ENCODE results near the gene RBBP7. TPM values are rescaled to one million over a fixed set of nuclear protein-coding genes. Genes with fewer than 3 reads are reported as not detected.

Gene RBBP7
- total and polyA plus RNA-seq, 2 donors (not counting 3 experiments of a cell fraction or from before 2014, with no cell fraction given) = 81.5 to 130 TPM

DNA sequence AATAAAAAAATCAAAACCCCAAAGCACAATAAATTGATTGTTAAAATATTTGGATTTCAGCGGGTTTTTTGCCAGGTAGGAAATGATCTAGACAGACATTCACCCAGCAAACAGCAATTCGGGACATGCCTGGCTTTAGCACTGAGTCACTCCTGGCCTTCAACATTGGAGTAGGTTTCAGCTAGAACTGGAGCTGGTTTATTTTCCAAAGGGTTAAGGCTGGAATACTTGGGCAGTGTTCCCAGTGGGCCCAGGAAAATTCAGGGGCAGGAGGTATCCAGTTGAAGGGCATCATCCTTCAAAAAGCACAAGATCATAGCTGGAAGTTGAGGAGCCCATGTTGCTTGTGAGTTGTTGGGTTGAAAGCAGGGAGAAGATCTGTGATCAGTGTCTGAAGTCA is 42.9 kb downstream of the RBBP7 start:
- Histone ChIP-seq H3K9me1 (replicated peaks; ENCODE audit: control insufficient read depth, extremely low read depth, insufficient read depth, low read length) (no peaks in the 10 kb centered on the region), H3K27ac (ENCODE audit: insufficient read depth, low read depth, low read length) (peak overlapping the region; percentile 74), H3K4me3 (replicated peaks in 1 of 3; ENCODE audit: insufficient read depth in 1 of 3, low read depth in 1 of 3, low read length in 3 of 3) (no peak overlapping the region), H3K4me2 (ENCODE audit: insufficient read depth, low read length) (peak overlapping the region; percentile 39), H3K79me2 (ENCODE audit: control insufficient read depth, insufficient read depth, low read length) (no peaks in the 10 kb centered on the region), H2AFZ (ENCODE audit: low read depth, low read length) (no peak overlapping the region), H3K9me3 (replicated peaks; ENCODE audit: control insufficient read depth, insufficient read depth, low read length) (no peaks in the 10 kb centered on the region), H3K9ac (replicated peaks; ENCODE audit: extremely low read depth, insufficient read depth, low read length) (peak overlapping the region; percentile 37), H3K4me1 (ENCODE audit: control insufficient read depth, extremely low read depth, insufficient read depth, low read length) (peaks cover 37% of the 10 kb centered on the region), H3K36me3 (ENCODE audit: control insufficient read depth in 2 of 2, extremely low read depth in 1 of 2, insufficient read depth in 2 of 2, low read length in 2 of 2) (no peaks in the 10 kb centered on the region), H4K20me1 (replicated peaks; ENCODE audit: control insufficient read depth, extremely low read depth, insufficient read depth, low read length) (no peaks in the 10 kb centered on the region), H3K27me3 (ENCODE audit: control insufficient read depth in 2 of 2, insufficient read depth in 2 of 2, low read length in 2 of 2) (no peaks in the 10 kb centered on the region)
- POLR2A ChIA-PET = no interaction called here
- no peak for TF ChIP-seq MYC (IDR thresholded peaks at IDR 0.05; ENCODE audit: low read depth, low read length)
- no peak for TF ChIP-seq POLR2A (IDR thresholded peaks at IDR 0.05; ENCODE audit: low read depth, low read length)
- no peak for TF ChIP-seq FOS (IDR thresholded peaks at IDR 0.05; ENCODE audit: borderline replicate concordance, insufficient read depth, low read length)
- TF ChIP-seq MAX (IDR thresholded peaks at IDR 0.05; ENCODE audit: insufficient read depth, insufficient read length) = no peak
- TF ChIP-seq GATA2 (IDR thresholded peaks at IDR 0.05; ENCODE audit: insufficient read depth, insufficient read length, low read depth, low read length) = no peak
- no peak for TF ChIP-seq EZH2 (IDR thresholded peaks at IDR 0.05; ENCODE audit: borderline replicate concordance, low read depth, low read length, severe bottlenecking)
- TF ChIP-seq JUN (IDR thresholded peaks at IDR 0.05; ENCODE audit: borderline replicate concordance, insufficient read depth, insufficient read length, low read depth) = no peak
- TF ChIP-seq, protein P1, sequence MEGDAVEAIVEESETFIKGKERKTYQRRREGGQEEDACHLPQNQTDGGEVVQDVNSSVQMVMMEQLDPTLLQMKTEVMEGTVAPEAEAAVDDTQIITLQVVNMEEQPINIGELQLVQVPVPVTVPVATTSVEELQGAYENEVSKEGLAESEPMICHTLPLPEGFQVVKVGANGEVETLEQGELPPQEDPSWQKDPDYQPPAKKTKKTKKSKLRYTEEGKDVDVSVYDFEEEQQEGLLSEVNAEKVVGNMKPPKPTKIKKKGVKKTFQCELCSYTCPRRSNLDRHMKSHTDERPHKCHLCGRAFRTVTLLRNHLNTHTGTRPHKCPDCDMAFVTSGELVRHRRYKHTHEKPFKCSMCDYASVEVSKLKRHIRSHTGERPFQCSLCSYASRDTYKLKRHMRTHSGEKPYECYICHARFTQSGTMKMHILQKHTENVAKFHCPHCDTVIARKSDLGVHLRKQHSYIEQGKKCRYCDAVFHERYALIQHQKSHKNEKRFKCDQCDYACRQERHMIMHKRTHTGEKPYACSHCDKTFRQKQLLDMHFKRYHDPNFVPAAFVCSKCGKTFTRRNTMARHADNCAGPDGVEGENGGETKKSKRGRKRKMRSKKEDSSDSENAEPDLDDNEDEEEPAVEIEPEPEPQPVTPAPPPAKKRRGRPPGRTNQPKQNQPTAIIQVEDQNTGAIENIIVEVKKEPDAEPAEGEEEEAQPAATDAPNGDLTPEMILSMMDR (IDR thresholded peaks at IDR 0.05; ENCODE audit: extremely low read depth in 1 of 2, insufficient read depth in 1 of 2, low read depth in 1 of 2, low read length in 2 of 2) = no peak
- TF ChIP-seq POLR2AphosphoS5 (IDR thresholded peaks at IDR 0.05; ENCODE audit: insufficient read depth, low read depth, low read length) = no peak
- peak; percentile 22 for DNase-seq (ENCODE audit: low read depth, low spot score)
- dilution Hi-C loops (cut with MboI; ENCODE audit: extremely low pct_ligation_motif_present, low sequenced_read_pairs) (no loop called here), intact Hi-C loops (cut with micrococcal nuclease) (loop anchor here (2.0 to 10.0 kb wide), 5 partner anchors 44 to 768 kb away; partner anchors contain the start of genes RBBP7 and REPS2)
- CTCF ChIA-PET = interaction anchor here (1.2 to 7.9 kb wide), 11 partner anchors 8 to 765 kb away, joined by 5 to 133 read pairs (median 8); no protein-coding TSS in a partner anchor
- no TSS peak for BruUV-seq (replicated peaks)
- FAIRE-seq = peak; percentile 35

Measured in endothelial cell of umbilical vein (primary cell).